NCI-H748 treated with DMSO at 0.1 percent for 48 hours (cell line): ENCODE data around the gene TCF12.
A peak's percentile ranks its signal among the peaks of the same experiment; 100 is the strongest.
"Not testable (repeated sequence)": the region's sequence is repeated elsewhere in the genome, so short reads cannot be mapped to it uniquely, and the experiment has no call there.

Experiments
- DNase-seq: peaks from one replicate; lab custom pipeline; 2025; lab: John Stamatoyannopoulos, UW

The TCF12 gene

GRCh38 chr15:56916825-56917477, 1.5 kb upstream of the TCF12 start:
- no peak for DNase-seq

GRCh38 chr15:56917652-56918045, 795 bp upstream of the TCF12 start:
- DNase-seq: no peak

DNA sequence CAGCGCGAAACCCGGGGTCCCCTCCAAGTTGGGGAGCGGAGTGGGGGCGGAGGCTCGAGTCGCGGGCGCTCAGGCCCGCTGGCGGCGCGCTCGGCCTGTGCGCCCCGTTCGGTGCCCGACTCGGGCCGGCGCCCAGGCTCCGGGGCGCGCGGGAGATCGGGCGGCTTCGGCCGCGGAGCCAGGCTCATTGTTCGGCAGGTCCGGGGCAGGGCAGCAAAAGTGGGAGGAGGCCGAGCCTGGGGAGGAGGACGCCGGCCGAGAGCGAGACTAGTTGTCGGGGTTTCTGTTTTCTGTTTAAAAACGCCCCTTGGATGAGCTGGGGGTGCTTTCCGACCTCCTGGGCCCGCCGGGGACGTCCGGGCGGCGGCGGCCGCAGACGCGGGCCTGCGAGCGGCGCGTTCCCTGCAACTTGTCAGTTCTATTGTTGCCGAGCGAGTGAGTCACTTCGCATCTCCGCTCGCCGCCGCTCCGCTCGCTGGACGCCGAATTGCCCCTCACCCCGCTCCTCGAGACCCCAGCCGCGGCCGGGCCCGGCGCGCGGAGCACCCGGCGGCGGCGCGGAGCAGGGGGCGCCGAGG, 676 bp downstream of the TCF12 start:
- peak; percentile 11 for DNase-seq

DNA sequence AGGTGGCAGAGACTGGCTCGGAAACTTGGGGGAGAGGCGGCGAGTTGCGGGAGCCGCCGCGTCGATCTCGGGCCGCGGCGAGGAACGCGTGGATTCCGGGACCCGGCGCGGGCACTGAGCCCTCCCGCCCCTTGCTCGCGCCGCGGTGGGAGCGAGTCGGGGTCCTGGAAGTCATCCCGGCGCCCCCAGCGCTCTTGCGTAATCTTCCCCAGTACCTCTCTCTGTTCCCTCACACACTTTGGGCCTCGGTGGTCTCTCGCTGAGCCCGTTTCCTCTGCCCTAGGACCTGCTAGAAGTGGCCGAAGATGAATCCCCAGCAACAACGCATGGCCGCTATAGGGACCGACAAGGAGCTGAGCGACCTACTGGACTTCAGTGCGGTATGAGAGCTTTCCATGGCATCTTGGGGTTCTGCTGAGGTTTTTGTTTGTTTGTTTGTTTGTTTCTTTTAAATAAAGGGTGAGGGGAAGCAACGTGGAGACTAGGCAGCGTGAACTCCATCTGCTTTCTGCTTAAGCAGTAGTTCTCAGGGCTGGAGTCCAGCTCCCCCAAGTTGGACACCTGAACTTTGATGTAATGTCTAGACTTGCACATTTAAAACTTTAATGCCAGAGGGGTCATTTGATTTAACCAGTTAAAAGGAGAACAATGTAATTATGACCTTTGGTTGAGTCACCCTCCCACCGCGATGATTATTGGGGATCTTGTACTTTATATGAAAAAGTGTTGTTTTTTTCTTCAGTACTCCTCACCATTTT, 1.3 kb downstream of the TCF12 start:
- peak; percentile 22 for DNase-seq

- no peak for DNase-seq
These were observed 1.9 kb downstream of the TCF12 start for GRCh38 chr15:56920367-56920627.

DNA sequence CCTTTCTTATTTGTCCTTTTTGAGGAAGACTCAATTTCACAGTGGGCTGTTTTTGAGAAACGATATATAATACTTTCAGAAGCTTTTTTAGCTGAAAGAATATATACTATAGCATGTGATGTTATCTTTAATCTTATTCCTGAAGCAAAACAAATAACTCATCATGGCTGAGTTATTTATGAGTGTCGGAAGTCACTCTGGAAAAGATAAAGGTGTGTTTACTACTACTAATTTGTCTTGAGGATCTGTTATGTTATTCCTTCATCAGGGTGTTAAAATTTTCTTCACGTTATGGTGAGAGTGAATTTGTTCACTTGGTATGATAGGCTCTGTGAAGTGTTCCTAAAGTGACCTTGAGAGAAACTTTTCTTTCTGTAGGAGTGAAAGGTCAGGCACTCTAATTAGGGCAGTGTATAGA, 4.7 kb downstream of the TCF12 start:
- no peak for DNase-seq

- DNase-seq: no peak
These were observed 9.4 kb downstream of the TCF12 start for GRCh38 chr15:56927816-56928215.

- no peak for DNase-seq
These were observed 11.0 kb downstream of the TCF12 start for GRCh38 chr15:56929399-56929798.

GRCh38 chr15:56929933-56930332, 11.5 kb downstream of the TCF12 start:
- DNase-seq: no peak

- no peak for DNase-seq
These were observed 12.3 kb downstream of the TCF12 start for GRCh38 chr15:56930669-56931313.

- no peak for DNase-seq
These were observed 13.4 kb downstream of the TCF12 start for GRCh38 chr15:56931639-56932508.

GRCh38 chr15:56932509-56932868, 14.0 kb downstream of the TCF12 start:
- not testable (repeated sequence) for DNase-seq

DNA sequence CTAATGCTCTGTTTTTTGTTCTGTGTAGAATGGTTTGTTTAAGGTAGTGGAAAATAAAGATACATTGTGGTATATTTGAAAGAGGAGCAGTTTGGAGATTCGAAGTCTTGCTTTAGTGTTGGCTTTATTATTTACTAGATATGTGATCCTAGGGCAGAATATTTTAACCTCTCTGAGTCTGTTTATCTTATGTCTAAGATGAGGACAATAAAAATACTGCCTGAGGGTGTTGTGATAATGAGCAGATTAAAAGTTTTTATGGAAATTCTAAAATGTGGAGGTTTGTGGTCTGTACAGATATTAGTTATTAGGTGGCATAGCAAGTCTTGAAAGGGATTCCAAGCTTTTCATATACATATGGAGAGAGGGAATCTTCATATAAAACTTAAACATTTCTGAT, 15.0 kb downstream of the TCF12 start:
- DNase-seq: no peak

GRCh38 chr15:56933811-56934210, 15.4 kb downstream of the TCF12 start:
- no peak for DNase-seq

DNA sequence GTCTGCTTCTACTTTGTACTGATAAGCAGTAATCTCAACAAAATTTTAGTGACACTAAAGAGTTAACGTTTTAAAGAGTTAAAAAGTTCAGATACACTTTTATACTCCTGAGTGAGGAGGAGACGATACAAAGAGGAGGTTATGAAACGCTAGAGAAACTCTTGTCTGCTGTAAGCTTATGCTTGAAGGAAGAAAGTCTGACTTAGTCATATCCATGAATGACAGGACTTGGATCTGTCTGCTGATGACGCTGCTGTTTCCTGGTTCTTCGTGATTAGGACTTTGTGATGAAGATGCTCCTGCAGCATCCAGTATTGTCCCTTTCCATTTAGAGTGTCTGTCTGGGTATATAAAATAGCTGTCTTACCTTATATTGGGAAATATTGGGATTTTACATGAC, 15.8 kb downstream of the TCF12 start:
- no peak for DNase-seq

DNA sequence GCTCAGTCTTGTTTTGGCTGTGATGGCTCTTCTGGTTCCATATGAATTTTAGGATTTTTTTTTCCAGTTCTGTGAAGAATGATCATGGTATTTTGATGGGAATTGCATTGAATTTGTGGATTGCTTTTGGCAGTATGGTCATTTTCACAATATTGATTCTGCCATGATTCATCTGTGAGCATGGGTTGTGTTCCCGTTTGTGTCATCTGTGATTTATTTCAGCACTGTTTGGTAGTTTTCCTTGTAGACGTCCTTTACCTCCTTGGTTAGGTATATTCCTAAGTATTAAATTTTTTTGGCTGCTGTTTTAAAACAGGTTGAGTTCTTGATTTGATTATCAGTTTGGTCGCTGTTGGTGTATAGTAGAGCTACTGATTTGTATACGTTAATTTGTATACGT, 18.5 kb downstream of the TCF12 start:
- no peak for DNase-seq

- DNase-seq: no peak
These were observed 20.8 kb downstream of the TCF12 start for GRCh38 chr15:56939257-56939656.

GRCh38 chr15:56940388-56940787, 21.9 kb downstream of the TCF12 start:
- no peak for DNase-seq

DNA sequence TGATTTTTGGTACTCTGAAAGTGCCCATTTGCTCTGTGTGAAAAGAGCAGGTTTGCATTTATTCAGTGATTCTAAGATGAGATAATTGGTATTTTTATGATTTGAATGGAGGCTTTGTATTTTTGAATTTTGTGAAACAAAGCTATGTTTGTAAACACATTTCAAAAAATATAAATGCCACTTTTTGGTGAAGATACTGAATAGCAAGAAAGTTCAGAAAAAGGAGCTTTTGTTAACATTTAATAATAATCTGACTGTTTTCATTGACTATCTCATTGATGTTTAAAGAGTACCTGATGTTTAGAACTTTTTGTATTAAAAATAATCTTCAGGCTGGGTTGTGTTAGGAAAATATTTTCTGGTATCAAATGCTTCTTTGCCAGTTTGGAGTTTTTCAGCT, 23.7 kb downstream of the TCF12 start:
- DNase-seq: no peak

DNA sequence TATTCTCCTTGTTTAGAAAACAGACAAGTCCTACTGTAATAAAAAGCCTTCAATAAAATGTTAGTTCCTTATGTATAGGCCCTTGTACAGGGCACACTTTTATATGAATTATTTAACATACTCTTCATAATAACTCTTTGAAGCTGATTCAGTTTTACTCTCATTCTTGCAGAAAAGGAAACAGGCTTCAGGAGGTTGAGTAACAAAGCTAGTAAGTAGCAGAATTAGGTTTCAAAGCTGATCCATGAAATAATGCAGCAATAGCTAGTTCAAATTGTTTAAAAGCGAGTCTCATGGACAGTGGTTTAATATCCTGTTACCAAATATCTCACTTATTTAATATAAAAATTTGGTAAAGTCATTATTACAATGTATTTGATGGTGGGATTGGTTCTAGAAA, 25.0 kb downstream of the TCF12 start:
- DNase-seq: no peak

- DNase-seq: no peak
These were observed 26.0 kb downstream of the TCF12 start for GRCh38 chr15:56944485-56944884.

DNA sequence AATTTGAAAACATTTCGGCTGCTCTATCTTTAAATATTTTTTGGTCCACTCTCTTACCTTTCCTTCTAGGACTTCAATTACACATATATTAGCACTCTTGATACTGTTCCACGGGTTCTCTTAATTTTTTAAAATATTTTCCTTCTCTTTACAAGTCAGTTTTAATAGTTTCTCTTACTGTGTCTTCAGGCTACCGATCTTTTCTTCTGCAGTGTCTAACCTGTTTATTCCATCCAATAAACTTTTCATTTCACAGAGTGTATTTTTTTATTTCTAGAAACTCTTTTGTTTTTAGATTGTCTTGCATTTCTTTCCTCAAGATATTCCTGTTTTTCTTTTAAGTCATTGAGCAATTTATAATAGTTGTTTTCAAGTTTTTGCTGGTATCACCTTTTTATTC, 27.7 kb downstream of the TCF12 start:
- DNase-seq: no peak
